IMR-90 (cell line): ENCODE measurements around the gene HSD17B8. TPM values are rescaled to one million over a fixed set of nuclear protein-coding genes. Genes with fewer than 3 reads are reported as not detected.

ENCODE experiments used
- ATAC-seq: fragments of 200-7000 bp; cut with Tn5 transposase; 2 replicates; pipeline ENCODE4 v1.9.1; 2020; ENCODE audit warnings: low read depth, mild to moderate bottlenecking, moderate library complexity
- BruUV-seq: library from RNA; stranded (reverse); fragments of 400-500 nt; replicated peaks from 2 replicates; lab custom pipeline; 2021; lab: Mats Ljungman, UMichigan
- CTCF ChIA-PET: fragments of 300-600 bp; formaldehyde crosslinking; extraction: SDS; loops from one replicate; lab custom pipeline; 2021; ENCODE audit warnings: antibody characterized with exemption; lab: Yijun Ruan, JAX
- POLR2A ChIA-PET: fragments of 300-600 bp; sonication (Branson Sonifier 250); formaldehyde crosslinking; loops from one replicate; lab custom pipeline; 2022; ENCODE audit warnings: antibody characterized with exemption; ENCODE audit not compliant: unreplicated experiment; lab: Charles Lee
- DNase-seq: peaks from one replicate; pipeline ENCODE4 v3.0.0; 2013
- H2AFZ ChIP-seq: replicated peaks from 2 replicates; pipeline ENCODE3; 2013; ENCODE audit warnings: low read length, mild to moderate bottlenecking; ENCODE audit not compliant: poor library complexity
- H2AK5ac ChIP-seq: 2 replicates; pipeline ENCODE4 v1.6.1; 2013; ENCODE audit warnings: low read depth, low read length, inconsistent platforms
- H2AK9ac ChIP-seq: replicated peaks from 2 replicates; pipeline ENCODE3; 2013; ENCODE audit warnings: mild to moderate bottlenecking, low read depth, low read length, moderate library complexity; ENCODE audit not compliant: poor library complexity
- H2BK120ac ChIP-seq: 2 replicates; pipeline ENCODE4 v1.6.1; 2013; ENCODE audit warnings: low read depth, low read length, inconsistent platforms
- H2BK15ac ChIP-seq: 3 replicates; pipeline ENCODE4 v1.6.1; 2013; ENCODE audit warnings: low read depth, low read length, inconsistent platforms
- H2BK20ac ChIP-seq: 2 replicates; pipeline ENCODE4 v1.6.1; 2013; ENCODE audit warnings: low read depth, mild to moderate bottlenecking, inconsistent platforms, low read length, moderate library complexity
- H2BK5ac ChIP-seq: 2 replicates; pipeline ENCODE4 v1.6.1; 2013; ENCODE audit warnings: mild to moderate bottlenecking, low read depth, low read length, inconsistent platforms; ENCODE audit not compliant: poor library complexity, severe bottlenecking
- H3K14ac ChIP-seq: replicated peaks from 2 replicates; pipeline ENCODE4 v1.6.1; 2013; ENCODE audit warnings: low read depth, low read length, inconsistent platforms
- H3K18ac ChIP-seq: 2 replicates; pipeline ENCODE4 v1.6.1; 2013; ENCODE audit warnings: low read depth, low read length, control low read depth
- H3K23ac ChIP-seq: 2 replicates; pipeline ENCODE4 v1.6.1; 2013; ENCODE audit warnings: low read depth, low read length, inconsistent platforms
- H3K27ac ChIP-seq: 2 replicates; pipeline ENCODE4 v1.5.1; 2013; ENCODE audit warnings: mild to moderate bottlenecking, control low read depth, low read length; ENCODE audit not compliant: insufficient read depth
- H3K27me3 ChIP-seq: 2 replicates; pipeline ENCODE4 v1.6.1; 2013; ENCODE audit warnings: low read length; ENCODE audit not compliant: control insufficient read depth, insufficient read depth
- H3K36me3 ChIP-seq: 2 replicates; pipeline ENCODE4 v1.6.1; 2013; ENCODE audit warnings: low read length, mixed read lengths; ENCODE audit not compliant: control insufficient read depth, insufficient read depth
- H3K4ac ChIP-seq: 2 replicates; pipeline ENCODE4 v1.6.1; 2013; ENCODE audit warnings: low read depth, low read length, inconsistent platforms
- H3K4me1 ChIP-seq: 2 replicates; pipeline ENCODE4 v1.6.1; 2013; ENCODE audit warnings: low read length, mixed read lengths; ENCODE audit not compliant: control insufficient read depth, insufficient read depth
- H3K4me2 ChIP-seq: 2 replicates; pipeline ENCODE4 v1.6.1; 2013; ENCODE audit warnings: low read depth, mild to moderate bottlenecking, control low read depth, low read length, moderate library complexity
- H3K4me3 ChIP-seq: 2 replicates; pipeline ENCODE4 v1.5.1; 2013; ENCODE audit warnings: low read depth, mild to moderate bottlenecking, control low read depth, low read length, moderate library complexity; ENCODE audit not compliant: insufficient read depth
- H3K56ac ChIP-seq: 2 replicates; pipeline ENCODE4 v1.6.1; 2013; ENCODE audit warnings: low read length, inconsistent platforms; ENCODE audit not compliant: insufficient read depth; ENCODE audit errors: extremely low read depth
- H3K79me1 ChIP-seq, 2 experiments: 2 replicates each; pipeline ENCODE4 v1.6.1; 2013; ENCODE audit warnings: low read length in 2 of 2, inconsistent platforms in 1 of 2, low read depth in 1 of 2
- H3K9ac ChIP-seq: 2 replicates; pipeline ENCODE4 v1.6.1; 2013; ENCODE audit warnings: low read depth, low read length, control low read depth
- H3K9me1 ChIP-seq: 2 replicates; pipeline ENCODE4 v1.6.1; 2013; ENCODE audit warnings: low read length, inconsistent platforms; ENCODE audit not compliant: insufficient read depth
- H3K9me3 ChIP-seq: 2 replicates; pipeline ENCODE4 v1.6.1; 2013; ENCODE audit warnings: low read length; ENCODE audit not compliant: control insufficient read depth, insufficient read depth
- H4K20me1 ChIP-seq: 2 replicates; pipeline ENCODE4 v1.6.1; 2013; ENCODE audit warnings: low read length, inconsistent platforms; ENCODE audit not compliant: insufficient read depth
- H4K5ac ChIP-seq: 2 replicates; pipeline ENCODE4 v1.6.1; 2013; ENCODE audit warnings: mild to moderate bottlenecking, low read depth, low read length, control low read depth
- H4K8ac ChIP-seq, 2 experiments: 2 replicates each; pipeline ENCODE4 v1.6.1; 2013; ENCODE audit warnings: low read depth in 2 of 2, low read length in 2 of 2, control low read depth in 1 of 2, inconsistent platforms in 1 of 2
- H4K91ac ChIP-seq: 2 replicates; pipeline ENCODE4 v1.6.1; 2013; ENCODE audit warnings: low read depth, low read length, inconsistent platforms; ENCODE audit not compliant: insufficient read depth
- MAFK ChIP-seq: IDR thresholded peaks from 2 replicates; pipeline ENCODE4 v1.6.1; 2012; ENCODE audit warnings: low read depth, low read length, improper control_type of control experiment
- MAZ ChIP-seq: IDR thresholded peaks from 2 replicates; pipeline ENCODE4 v1.6.1; 2012; ENCODE audit warnings: low read depth, mild to moderate bottlenecking, low read length, improper control_type of control experiment, moderate library complexity, borderline replicate concordance
- NFE2L2 ChIP-seq: fragments of 150-350 bp; IDR thresholded peaks from 2 replicates; pipeline ENCODE4 v1.6.1; 2016; ENCODE audit warnings: low read depth, mild to moderate bottlenecking, low read length
- POLR2A ChIP-seq: IDR thresholded peaks from 2 replicates; pipeline ENCODE4 v1.6.1; 2012; ENCODE audit warnings: mild to moderate bottlenecking, low read depth, low read length
- RAD21 ChIP-seq: IDR thresholded peaks from 2 replicates; pipeline ENCODE4 v1.6.1; 2012; ENCODE audit warnings: low read length, improper control_type of control experiment
- SMC3 ChIP-seq: fragments of 150-350 bp; IDR thresholded peaks from 2 replicates; pipeline ENCODE4 v1.6.1; 2016; ENCODE audit warnings: low read depth, mild to moderate bottlenecking, antibody characterized with exemption, low read length, moderate library complexity
- WGBS, 2 experiments: methylation state at CpG; one replicate each; pipeline versions ENCODE4 v1.1.5 to v1.1.7; 2013; ENCODE audit warnings: missing lambda C conversion rate in 2 of 2; ENCODE audit not compliant: insufficient read length in 1 of 2; ENCODE audit errors: extremely low coverage in 2 of 2; 5-methylcytosine and 5-hydroxymethylcytosine counted together
- dilution Hi-C: fragments of 300-500 bp; cut with HindIII; formaldehyde crosslinking; loops from one replicate; pipeline ENCODE4 v1.14.3; 2018; ENCODE audit warnings: low sequenced_read_pairs; ENCODE audit not compliant: unreplicated experiment
- in situ Hi-C: fragments of 300-500 bp; cut with MboI; formaldehyde crosslinking; loops from 3 replicates; pipeline ENCODE4 v1.14.3; 2019; ENCODE audit warnings: low sequenced_read_pairs, inconsistent platforms, mixed read lengths
- intact Hi-C: fragments of 100-400 bp; cut with micrococcal nuclease; formaldehyde crosslinking; loops from 2 replicates; pipeline ENCODE4 v1.10.0; 2022
- polyA plus RNA-seq, 3 experiments: library from polyadenylated mRNA; depleted of rRNA; stranded (reverse); fragments of >200 nt; gene quantifications; 2 replicates each; pipeline ENCODE4 v1.2.3, GENCODE V29; 2012; ENCODE audit warnings: low replicate concordance in 1 of 3
- total RNA-seq: library from RNA; depleted of rRNA; stranded (reverse); fragments of >200 nt; gene quantifications from 2 replicates; pipeline ENCODE4 v1.2.3, GENCODE V29; 2012

The HSD17B8 gene
- total and polyA plus RNA-seq, 2 of the 4 experiments (the other 2 are of a cell fraction) = 1.6 to 4.3 TPM

GRCh38 chr6:33167374-33168283 is 36.8 kb upstream of the HSD17B8 start:
- Histone ChIP-seq H3K36me3 (no peaks in the 10 kb centered on the region), H2BK15ac (no peak overlapping the region), H3K56ac (no peak overlapping the region), H4K8ac (no peak overlapping the region), H3K4ac (no peak overlapping the region), H2BK120ac (no peak overlapping the region), H3K4me1 (no peaks in the 10 kb centered on the region), H2AK5ac (no peak overlapping the region), H2BK20ac (no peak overlapping the region), H2AFZ (no peak overlapping the region), H3K23ac (no peak overlapping the region), H3K4me3 (no peak overlapping the region), H3K4me2 (no peak overlapping the region), H3K79me1 (no peaks in the 10 kb centered on the region), H4K5ac (no peak overlapping the region), H3K9me3 (no peaks in the 10 kb centered on the region), H3K18ac (no peak overlapping the region), H4K91ac (no peak overlapping the region), H4K20me1 (no peaks in the 10 kb centered on the region), H3K9ac (no peak overlapping the region), H3K9me1 (no peaks in the 10 kb centered on the region), H2BK5ac (no peak overlapping the region), H3K27me3 (peaks cover 7% of the 10 kb centered on the region), H3K14ac (no peak overlapping the region), H3K27ac (no peak overlapping the region), H2AK9ac (no peak overlapping the region)
- in situ Hi-C loops (loop anchor here (10.0 kb wide), 1 partner anchor 153 kb away; no protein-coding TSS in a partner anchor), intact Hi-C loops (no loop called here), dilution Hi-C loops (no loop called here)
- ATAC-seq (no peak), DNase-seq (no peak)
- BruUV-seq = no TSS peak
- WGBS, 2 experiments = no CpG with 5 or more reads among the region's 19 CpGs
- CTCF ChIA-PET = no interaction called here
- POLR2A ChIA-PET = no interaction called here
- no peak for TF ChIP-seq RAD21
- no peak for TF ChIP-seq POLR2A
- no peak for TF ChIP-seq MAFK
- TF ChIP-seq SMC3 = no peak
- no peak for TF ChIP-seq MAZ
- TF ChIP-seq NFE2L2 = no peak
